ENCODE results near the gene PCDHA13. TPM values are rescaled to one million over a fixed set of nuclear protein-coding genes. Genes with fewer than 3 reads are reported as not detected.

PCDHA13 gene
- total RNA-seq, 1 donor from 2014 or later: 6.1 TPM

DNA sequence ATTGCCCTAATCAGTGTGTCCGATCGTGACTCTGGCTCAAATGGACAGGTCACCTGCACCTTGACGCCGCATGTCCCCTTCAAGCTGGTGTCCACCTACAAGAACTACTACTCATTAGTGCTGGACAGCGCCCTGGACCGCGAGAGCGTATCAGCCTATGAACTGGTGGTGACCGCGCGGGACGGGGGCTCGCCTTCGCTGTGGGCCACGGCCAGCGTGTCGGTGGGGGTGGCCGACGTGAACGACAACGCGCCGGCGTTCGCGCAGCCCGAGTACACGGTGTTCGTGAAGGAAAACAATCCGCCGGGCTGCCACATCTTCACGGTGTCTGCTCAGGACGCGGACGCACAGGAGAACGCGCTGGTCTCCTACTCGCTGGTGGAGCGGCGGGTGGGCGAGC, 1.4 kb downstream of the PCDHA13 start:
- DNase-seq (ENCODE audit: low spot score in 2 of 2, unreplicated experiment in 2 of 2): no peak
- Mint-ChIP-seq H3K27me3 (ENCODE audit: low read depth) (no peaks in the 10 kb centered on the region), H3K4me1 (no peaks in the 10 kb centered on the region), H3K27ac (no peak overlapping the region), H3K36me3 (peaks cover 59% of the 10 kb centered on the region), H3K4me3 (no peak overlapping the region), H3K9me3 (peaks cover 46% of the 10 kb centered on the region)
- TF ChIP-seq, protein P1, sequence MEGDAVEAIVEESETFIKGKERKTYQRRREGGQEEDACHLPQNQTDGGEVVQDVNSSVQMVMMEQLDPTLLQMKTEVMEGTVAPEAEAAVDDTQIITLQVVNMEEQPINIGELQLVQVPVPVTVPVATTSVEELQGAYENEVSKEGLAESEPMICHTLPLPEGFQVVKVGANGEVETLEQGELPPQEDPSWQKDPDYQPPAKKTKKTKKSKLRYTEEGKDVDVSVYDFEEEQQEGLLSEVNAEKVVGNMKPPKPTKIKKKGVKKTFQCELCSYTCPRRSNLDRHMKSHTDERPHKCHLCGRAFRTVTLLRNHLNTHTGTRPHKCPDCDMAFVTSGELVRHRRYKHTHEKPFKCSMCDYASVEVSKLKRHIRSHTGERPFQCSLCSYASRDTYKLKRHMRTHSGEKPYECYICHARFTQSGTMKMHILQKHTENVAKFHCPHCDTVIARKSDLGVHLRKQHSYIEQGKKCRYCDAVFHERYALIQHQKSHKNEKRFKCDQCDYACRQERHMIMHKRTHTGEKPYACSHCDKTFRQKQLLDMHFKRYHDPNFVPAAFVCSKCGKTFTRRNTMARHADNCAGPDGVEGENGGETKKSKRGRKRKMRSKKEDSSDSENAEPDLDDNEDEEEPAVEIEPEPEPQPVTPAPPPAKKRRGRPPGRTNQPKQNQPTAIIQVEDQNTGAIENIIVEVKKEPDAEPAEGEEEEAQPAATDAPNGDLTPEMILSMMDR (IDR thresholded peaks at IDR 0.05; ENCODE audit: unreplicated experiment): no peak

DNA sequence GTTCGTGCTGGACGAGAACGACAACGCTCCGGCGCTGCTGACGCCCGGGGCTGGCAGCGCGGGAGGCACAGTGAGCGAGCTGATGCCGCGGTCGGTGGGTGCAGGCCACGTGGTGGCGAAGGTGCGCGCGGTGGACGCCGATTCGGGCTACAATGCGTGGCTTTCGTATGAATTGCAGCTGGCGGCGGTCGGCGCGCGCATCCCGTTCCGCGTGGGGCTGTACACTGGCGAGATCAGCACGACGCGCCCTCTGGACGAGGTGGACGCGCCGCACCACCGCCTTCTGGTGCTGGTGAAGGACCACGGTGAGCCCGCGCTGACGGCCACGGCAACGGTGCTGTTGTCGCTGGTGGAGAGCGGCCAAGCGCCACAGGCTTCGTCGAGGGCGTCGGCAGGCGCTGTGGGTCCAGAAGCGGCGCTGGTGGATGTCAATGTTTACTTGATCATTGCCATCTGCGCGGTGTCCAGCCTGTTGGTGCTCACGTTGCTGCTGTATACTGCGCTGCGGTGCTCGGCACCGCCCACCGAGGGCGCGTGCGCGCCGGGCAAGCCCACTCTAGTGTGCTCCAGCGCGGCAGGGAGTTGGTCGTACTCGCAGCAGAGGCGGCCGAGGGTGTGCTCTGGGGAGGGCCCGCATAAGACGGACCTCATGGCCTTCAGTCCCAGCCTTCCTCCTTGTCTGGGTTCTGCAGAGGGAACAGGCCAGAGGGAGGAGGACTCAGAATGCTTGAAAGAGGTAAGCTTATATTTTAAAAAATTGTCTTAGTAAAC, 2.2 kb downstream of the PCDHA13 start:
- Mint-ChIP-seq H3K27ac (no peak overlapping the region), H3K4me1 (no peaks in the 10 kb centered on the region), H3K9me3 (peaks cover 41% of the 10 kb centered on the region), H3K27me3 (ENCODE audit: low read depth) (no peaks in the 10 kb centered on the region), H3K36me3 (peaks cover 53% of the 10 kb centered on the region), H3K4me3 (no peak overlapping the region)
- TF ChIP-seq, protein P1 (IDR thresholded peaks at IDR 0.05; ENCODE audit: unreplicated experiment): no peak
- DNase-seq (ENCODE audit: low spot score in 2 of 2, unreplicated experiment in 2 of 2): no peak

DNA sequence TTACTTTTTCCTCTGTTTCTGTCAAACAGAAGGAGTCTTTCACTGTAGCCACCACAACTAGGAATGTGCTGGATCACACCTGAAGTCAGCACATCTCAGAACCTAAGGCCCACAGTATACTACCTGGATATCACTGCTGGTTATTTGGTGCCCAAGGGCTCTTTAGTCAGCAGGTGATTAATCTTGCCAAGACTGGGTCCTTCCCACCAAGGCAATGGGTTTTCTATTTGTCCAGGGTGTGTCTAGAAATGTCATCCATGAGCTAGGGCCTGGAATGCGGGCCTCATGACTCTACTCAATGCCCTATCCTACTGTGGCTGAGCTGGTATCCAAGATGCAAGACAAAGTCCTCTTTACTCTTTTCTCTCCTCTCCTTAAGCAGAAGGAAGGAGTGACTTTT, 34.4 kb downstream of the PCDHA13 start:
- no peak for DNase-seq (ENCODE audit: low spot score in 2 of 2, unreplicated experiment in 2 of 2)

DNA sequence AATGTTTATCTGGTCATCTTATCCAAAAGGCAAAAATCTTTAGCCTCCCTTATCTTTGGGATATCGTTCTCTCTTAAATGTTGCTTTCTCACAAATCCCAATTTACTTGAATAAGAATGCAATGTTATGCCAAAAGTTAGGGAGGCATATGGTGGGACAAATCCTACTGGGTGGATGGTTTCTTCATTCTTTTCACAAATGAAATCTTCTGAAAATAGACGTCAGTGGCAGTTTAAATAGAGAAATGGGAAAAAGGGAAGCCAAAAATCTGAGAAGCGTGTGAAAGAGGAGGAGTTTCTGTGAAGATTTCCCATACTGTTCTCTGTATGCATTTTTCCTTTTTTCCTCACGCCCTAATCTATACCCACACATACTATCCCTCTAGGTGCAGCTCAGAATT, 41.7 kb downstream of the PCDHA13 start:
- H3K4me3 Mint-ChIP-seq: no peak overlapping the region
- no peak overlapping the region for H3K27ac Mint-ChIP-seq
- no peak for DNase-seq (ENCODE audit: low spot score in 2 of 2, unreplicated experiment in 2 of 2)
- TF ChIP-seq, protein P1 (IDR thresholded peaks at IDR 0.05; ENCODE audit: unreplicated experiment): no peak
- H3K27me3 Mint-ChIP-seq (ENCODE audit: low read depth): peaks cover 4% of the 10 kb centered on the region
- H3K36me3 Mint-ChIP-seq: peaks cover 4% of the 10 kb centered on the region
- H3K4me1 Mint-ChIP-seq: peaks cover 12% of the 10 kb centered on the region
- no peaks in the 10 kb centered on the region for H3K9me3 Mint-ChIP-seq

More for the DNA sequence above, 34.4 kb downstream of the PCDHA13 start:
- no peak overlapping the region for H3K4me3 Mint-ChIP-seq
- no peak overlapping the region for H3K27ac Mint-ChIP-seq
- H3K36me3 Mint-ChIP-seq: peaks cover 51% of the 10 kb centered on the region
- peaks cover 49% of the 10 kb centered on the region for H3K9me3 Mint-ChIP-seq
- H3K4me1 Mint-ChIP-seq: no peaks in the 10 kb centered on the region
- H3K27me3 Mint-ChIP-seq (ENCODE audit: low read depth): no peaks in the 10 kb centered on the region
- TF ChIP-seq, protein P1 (IDR thresholded peaks at IDR 0.05; ENCODE audit: unreplicated experiment): no peak

DNA sequence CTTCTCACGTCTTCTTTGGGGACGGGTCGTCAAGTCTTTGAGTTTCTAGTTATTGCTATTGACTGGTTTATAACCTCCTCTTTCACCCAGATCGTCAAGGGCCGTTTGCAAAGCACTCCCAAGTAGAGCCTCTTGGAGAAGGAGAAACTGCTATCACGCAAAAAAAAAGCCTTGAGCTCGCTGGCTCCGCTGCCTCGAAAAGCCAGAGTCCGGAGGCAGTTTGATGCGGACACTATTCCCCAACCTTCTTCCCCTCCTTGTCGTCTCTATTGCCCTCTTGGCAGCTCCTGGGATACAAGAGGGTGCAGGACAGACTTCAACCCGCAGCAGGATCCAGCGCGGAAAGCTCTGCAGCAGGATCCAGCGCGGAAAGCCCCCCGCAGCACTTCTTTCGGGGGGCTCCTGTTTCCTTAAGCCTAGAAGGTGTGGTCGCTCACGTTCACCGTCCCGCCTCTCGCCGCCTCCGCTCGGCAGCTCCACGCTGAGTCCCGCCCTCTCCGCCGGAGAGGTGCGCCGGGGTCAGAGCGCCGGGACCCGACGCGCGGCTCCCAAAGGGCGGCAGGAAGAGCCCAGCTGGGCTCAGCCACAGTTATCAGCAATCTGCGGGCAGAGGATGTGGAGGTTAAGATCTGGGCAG, 44.0 kb downstream of the PCDHA13 start, which contains the start of gene PCDHAC1:
PCDHAC1 (plus strand) TSS at position 494 of the 637 bp plus-strand sequence. CDS start 594 bp downstream, outside the sequence.
- peak within 1 kb of the TSS; percentile 85 for H3K4me3 Mint-ChIP-seq
- H3K36me3 Mint-ChIP-seq: no peaks in the 10 kb centered on the region
- peak within 1 kb of the TSS; percentile 75 for H3K27ac Mint-ChIP-seq
- TF ChIP-seq, protein P1 (IDR thresholded peaks at IDR 0.05; ENCODE audit: unreplicated experiment): no peak
- DNase-seq (ENCODE audit: low spot score in 2 of 2, unreplicated experiment in 2 of 2): peak in 1 of 2 experiments; percentile 50
- H3K9me3 Mint-ChIP-seq: no peaks in the 10 kb centered on the region
- H3K4me1 Mint-ChIP-seq: peaks cover 12% of the 10 kb centered on the region
- peaks cover 6% of the 10 kb centered on the region for H3K27me3 Mint-ChIP-seq (ENCODE audit: low read depth)

All from mesothelial cell of epicardium (in vitro differentiated cells).